Tibial nerve (tissue), 4 donors: ENCODE results near the gene PTPN3. TPM values are rescaled to one million over a fixed set of nuclear protein-coding genes. Genes with fewer than 3 reads are reported as not detected.
A peak's percentile ranks its signal among the peaks of the same experiment; 100 is the strongest.

Source experiments
- DNase-seq, 2 donors: peaks; one replicate each; pipeline ENCODE4 v3.0.0-alpha.2; 2019; ENCODE audit warnings: low spot score in 2 of 2
- H3K27ac ChIP-seq, 4 donors: fragments of 200-600 bp; sonication (generic) in 3 of 4; one replicate each; pipeline ENCODE4 v1.5.1; 2017 to 2019; ENCODE audit warnings: mild to moderate bottlenecking in 1 of 4
- H3K27me3 ChIP-seq, 2 donors: fragments of 200-600 bp; sonication (generic) in 1 of 2; one replicate each; pipeline versions ENCODE4 v1.5.1 to v1.6.0; 2017 to 2019
- H3K36me3 ChIP-seq, 3 donors: fragments of 200-600 bp; sonication (generic); one replicate each; pipeline ENCODE4 v1.5.1; 2018 to 2019
- H3K4me1 ChIP-seq, 4 donors: fragments of 200-600 bp; sonication (generic) in 3 of 4; one replicate each; pipeline ENCODE4 v1.5.1; 2017 to 2019
- H3K4me3 ChIP-seq, 4 donors: fragments of 200-600 bp; sonication (generic) in 3 of 4; one replicate each; pipeline ENCODE4 v1.5.1; 2017 to 2019; ENCODE audit warnings: mild to moderate bottlenecking in 1 of 4, moderate library complexity in 1 of 4
- H3K9me3 ChIP-seq, 4 donors: fragments of 200-600 bp; sonication (generic) in 3 of 4; one replicate each; pipeline ENCODE4 v1.5.1; 2017 to 2019
- EP300 ChIP-seq, 2 donors: sonication (generic); formaldehyde crosslinking; IDR thresholded peaks; one replicate each; pipeline ENCODE4 v1.6.1; 2017; ENCODE audit warnings: antibody characterized with exemption in 2 of 2, mild to moderate bottlenecking in 1 of 2
- POLR2A ChIP-seq, 2 donors: fragments of 450-650 bp; IDR thresholded peaks; one replicate each; pipeline ENCODE4 v1.6.1; 2017; ENCODE audit warnings: antibody characterized with exemption in 2 of 2, mild to moderate bottlenecking in 2 of 2, moderate library complexity in 2 of 2
- WGBS, 2 donors: methylation state at CpG; one replicate each; pipeline ENCODE4 v1.1.5; 2018; 5-methylcytosine and 5-hydroxymethylcytosine counted together
- total RNA-seq, 4 donors: library from RNA; depleted of rRNA; stranded (reverse); fragments of >200 nt; gene quantifications; one replicate each; pipeline ENCODE4 v1.1.0, GENCODE V29; 2016
- TF ChIP-seq, protein P1 (sequence below), 5 experiments: fragments of 200-600 bp in 3 of 5; fragments of 450-650 bp in 2 of 5; sonication (generic) in 3 of 5; IDR thresholded peaks; one replicate each; pipeline ENCODE4 v1.5.1; 2016 to 2019; ENCODE audit warnings: antibody characterized with exemption in 5 of 5, mild to moderate bottlenecking in 3 of 5, moderate library complexity in 2 of 5

PTPN3 gene
- total RNA-seq, 4 donors from 2014 or later = 1.3 to 3.3 (median 1.8) TPM

DNA sequence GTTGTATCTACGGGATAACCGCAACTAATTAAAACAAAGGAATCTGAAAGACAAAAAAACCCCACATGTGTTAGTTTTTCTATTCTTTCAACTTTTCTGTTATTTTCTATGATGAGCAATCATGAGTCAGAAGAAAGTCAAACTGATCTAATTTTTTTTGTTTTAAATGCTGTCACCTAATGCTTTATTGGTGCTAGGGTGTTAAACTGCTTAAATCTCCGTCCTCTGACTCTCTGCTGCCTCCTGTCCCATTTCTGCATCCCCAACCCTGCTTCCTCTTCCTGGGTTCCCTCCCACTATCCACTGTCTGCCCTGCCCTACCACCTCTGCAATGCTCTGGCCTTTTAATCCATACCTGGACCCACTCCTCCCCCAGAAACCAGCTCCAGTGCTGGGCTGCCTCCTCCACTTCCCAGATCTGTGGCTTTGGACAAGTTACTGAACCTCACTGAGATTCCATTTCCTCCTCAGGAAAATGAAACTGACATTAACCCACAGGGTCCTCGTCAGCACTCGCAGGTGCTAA, 15.7 kb downstream of the PTPN3 start:
- H3K4me3 ChIP-seq = no peak overlapping the region
- no peaks in the 10 kb centered on the region for H3K27me3 ChIP-seq
- TF ChIP-seq, protein P1, sequence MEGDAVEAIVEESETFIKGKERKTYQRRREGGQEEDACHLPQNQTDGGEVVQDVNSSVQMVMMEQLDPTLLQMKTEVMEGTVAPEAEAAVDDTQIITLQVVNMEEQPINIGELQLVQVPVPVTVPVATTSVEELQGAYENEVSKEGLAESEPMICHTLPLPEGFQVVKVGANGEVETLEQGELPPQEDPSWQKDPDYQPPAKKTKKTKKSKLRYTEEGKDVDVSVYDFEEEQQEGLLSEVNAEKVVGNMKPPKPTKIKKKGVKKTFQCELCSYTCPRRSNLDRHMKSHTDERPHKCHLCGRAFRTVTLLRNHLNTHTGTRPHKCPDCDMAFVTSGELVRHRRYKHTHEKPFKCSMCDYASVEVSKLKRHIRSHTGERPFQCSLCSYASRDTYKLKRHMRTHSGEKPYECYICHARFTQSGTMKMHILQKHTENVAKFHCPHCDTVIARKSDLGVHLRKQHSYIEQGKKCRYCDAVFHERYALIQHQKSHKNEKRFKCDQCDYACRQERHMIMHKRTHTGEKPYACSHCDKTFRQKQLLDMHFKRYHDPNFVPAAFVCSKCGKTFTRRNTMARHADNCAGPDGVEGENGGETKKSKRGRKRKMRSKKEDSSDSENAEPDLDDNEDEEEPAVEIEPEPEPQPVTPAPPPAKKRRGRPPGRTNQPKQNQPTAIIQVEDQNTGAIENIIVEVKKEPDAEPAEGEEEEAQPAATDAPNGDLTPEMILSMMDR (IDR thresholded peaks at IDR 0.05) = no peak
- no peak for TF ChIP-seq POLR2A (IDR thresholded peaks at IDR 0.05)
- no peak for TF ChIP-seq EP300 (IDR thresholded peaks at IDR 0.05)
- H3K4me1 ChIP-seq = no peaks in the 10 kb centered on the region
- no peak for DNase-seq
- no peak overlapping the region for H3K27ac ChIP-seq
- H3K36me3 ChIP-seq = no peaks in the 10 kb centered on the region
- WGBS, 2 donors = 82 to 85% methylated on average over 5 of the region's 5 CpGs
- H3K9me3 ChIP-seq = no peaks in the 10 kb centered on the region

DNA sequence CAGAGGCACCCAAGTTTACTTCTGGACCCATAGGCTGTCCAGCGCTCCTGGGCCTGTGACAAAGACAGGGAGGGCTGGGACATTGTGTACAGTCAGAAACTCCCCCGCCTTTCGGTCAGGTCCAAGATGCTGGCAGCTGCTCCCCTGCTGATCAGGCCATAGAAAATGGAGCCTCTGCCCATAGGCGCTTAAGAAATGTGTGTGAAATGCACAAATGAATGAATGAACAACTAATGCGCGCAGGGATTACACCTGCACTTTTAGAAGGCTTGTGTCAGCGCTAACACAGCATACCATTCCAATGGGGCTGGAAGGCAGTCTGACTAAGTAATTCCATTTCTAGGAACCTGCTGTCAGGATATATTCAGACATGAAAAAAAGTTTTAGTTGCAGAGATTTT, 16.3 kb downstream of the PTPN3 start:
- Histone ChIP-seq H3K27me3 (no peaks in the 10 kb centered on the region), H3K27ac (no peak overlapping the region), H3K9me3 (no peaks in the 10 kb centered on the region), H3K4me1 (no peaks in the 10 kb centered on the region), H3K36me3 (no peaks in the 10 kb centered on the region), H3K4me3 (no peak overlapping the region)
- DNase-seq = no peak
- TF ChIP-seq POLR2A (IDR thresholded peaks at IDR 0.05) (no peak), EP300 (IDR thresholded peaks at IDR 0.05) (no peak)
- TF ChIP-seq, protein P1 (IDR thresholded peaks at IDR 0.05) = no peak
- WGBS, 2 donors = 88 to 92% methylated on average over 7 of the region's 7 CpGs

DNA sequence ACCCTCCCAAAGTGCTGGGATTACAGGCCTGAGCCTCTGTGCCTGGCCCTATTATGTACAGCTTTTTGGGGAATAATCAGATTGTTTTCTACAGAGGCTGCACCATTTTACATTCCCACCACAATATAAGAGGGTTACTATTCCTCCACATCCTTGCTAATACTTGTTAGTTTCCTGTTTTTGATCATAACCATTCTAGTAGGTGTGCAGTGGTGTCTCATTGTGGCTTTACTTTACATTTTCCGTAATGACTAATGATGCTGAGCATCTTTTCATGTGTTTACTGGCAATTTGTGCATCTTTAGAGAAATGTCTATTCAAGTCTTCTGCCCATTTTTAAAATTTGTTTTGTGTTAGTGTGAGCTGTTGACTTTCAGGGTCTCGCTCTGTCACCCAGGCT, 18.3 kb downstream of the PTPN3 start:
- Histone ChIP-seq H3K27me3 (no peaks in the 10 kb centered on the region), H3K4me1 (no peaks in the 10 kb centered on the region), H3K27ac (no peak overlapping the region), H3K36me3 (no peaks in the 10 kb centered on the region), H3K9me3 (no peaks in the 10 kb centered on the region), H3K4me3 (no peak overlapping the region)
- WGBS, 2 donors = 89 to 95% methylated on average over 2 of the region's 2 CpGs
- no peak for TF ChIP-seq EP300 (IDR thresholded peaks at IDR 0.05)
- DNase-seq = no peak

DNA sequence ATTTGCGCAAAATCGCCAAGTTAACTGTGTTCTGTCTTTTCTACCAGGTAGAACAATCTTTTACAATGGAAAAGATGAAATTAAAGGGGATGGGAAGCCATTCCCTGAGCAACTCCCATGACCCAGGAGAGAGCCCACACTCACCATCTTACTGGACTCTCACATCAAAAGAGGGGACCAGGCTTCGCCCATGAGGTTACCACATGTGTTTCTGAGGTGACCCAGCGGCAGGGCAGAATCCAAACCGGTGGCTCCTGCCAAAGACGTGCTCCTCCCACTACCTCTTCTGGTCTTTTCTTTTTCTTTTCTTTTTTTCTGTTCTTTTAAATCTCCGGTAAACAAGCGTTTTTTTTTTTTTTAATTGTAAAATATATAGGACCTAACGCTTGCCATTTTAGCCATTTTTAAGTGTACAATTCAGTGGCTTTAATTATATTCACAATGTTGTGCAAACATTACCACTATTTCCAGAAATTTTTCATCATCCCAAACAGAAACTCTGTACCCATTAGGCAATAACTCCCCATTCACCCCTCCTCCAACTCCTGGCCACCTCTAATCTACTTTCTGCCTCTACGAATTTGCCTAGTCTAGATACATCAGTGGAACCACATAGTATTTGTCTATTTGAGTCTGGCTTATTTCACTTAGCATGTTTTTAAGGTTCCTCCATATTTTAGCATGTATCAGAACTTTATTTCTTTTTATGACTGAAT, 19.3 kb downstream of the PTPN3 start:
- Histone ChIP-seq H3K4me1 (no peaks in the 10 kb centered on the region), H3K27ac (no peak overlapping the region), H3K4me3 (no peak overlapping the region), H3K36me3 (no peaks in the 10 kb centered on the region), H3K9me3 (no peaks in the 10 kb centered on the region), H3K27me3 (no peaks in the 10 kb centered on the region)
- TF ChIP-seq EP300 (IDR thresholded peaks at IDR 0.05) = no peak
- TF ChIP-seq POLR2A (IDR thresholded peaks at IDR 0.05) = no peak
- TF ChIP-seq, protein P1 (IDR thresholded peaks at IDR 0.05) = no peak
- 80 to 81% methylated on average over 10 of the region's 10 CpGs for WGBS, 2 donors
- no peak for DNase-seq

DNA sequence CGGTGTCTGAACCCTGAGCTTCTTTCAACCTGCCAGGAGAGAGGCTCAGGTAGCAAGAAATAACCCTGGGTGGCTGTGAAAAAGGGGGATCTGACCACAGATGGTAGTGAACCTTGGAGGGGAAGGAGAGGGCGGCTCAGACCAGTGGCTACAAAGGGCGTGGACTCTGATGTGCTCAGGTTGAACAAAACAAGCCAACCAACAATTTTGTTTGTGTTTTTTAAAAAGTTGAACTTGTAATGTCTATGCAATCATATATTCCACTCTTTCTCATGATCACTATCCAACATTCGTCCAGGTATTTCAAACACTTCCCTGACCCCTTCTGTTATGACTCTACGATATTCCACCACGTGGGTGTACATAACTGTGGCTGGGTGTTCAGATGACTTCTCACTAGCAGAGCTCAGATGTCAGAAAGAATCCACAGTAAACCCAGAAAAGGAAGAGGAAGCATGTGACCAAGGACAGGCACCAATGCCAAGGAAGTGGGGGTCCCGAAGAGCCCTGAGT, 20.0 kb downstream of the PTPN3 start:
- Histone ChIP-seq H3K27ac (peak overlapping the region in 1 of 4 donors; percentile 13), H3K4me1 (no peaks in the 10 kb centered on the region), H3K9me3 (no peaks in the 10 kb centered on the region), H3K4me3 (no peak overlapping the region), H3K36me3 (no peaks in the 10 kb centered on the region), H3K27me3 (no peaks in the 10 kb centered on the region)
- DNase-seq = no peak
- 79 to 83% methylated on average over 7 of the region's 7 CpGs for WGBS, 2 donors
- TF ChIP-seq POLR2A (IDR thresholded peaks at IDR 0.05) (no peak), EP300 (IDR thresholded peaks at IDR 0.05) (no peak)
- TF ChIP-seq, protein P1 (IDR thresholded peaks at IDR 0.05) = no peak
